Measurements from ENCODE around the gene MRPS25. TPM values are rescaled to one million over a fixed set of nuclear protein-coding genes. Genes with fewer than 3 reads are reported as not detected.

The MRPS25 gene
- total and polyA plus RNA-seq, 9 of the 15 experiments (the other 6 are each of a cell fraction or from before 2014, with no cell fraction given) = 34.3 to 129 (median 78.2) TPM

- no peak for TF ChIP-seq E4F1 (CRISPR knock-in tag; IDR thresholded peaks at IDR 0.05; ENCODE audit: borderline replicate concordance)
- no peak for TF ChIP-seq ZNF316 (IDR thresholded peaks at IDR 0.05)
- TF ChIP-seq ZNF740 (CRISPR knock-in tag; IDR thresholded peaks at IDR 0.05) = 0 out of 2 replicates have a peak, but pooled peaks have one; percentile 23
- no peak for TF ChIP-seq ZNF740 (tag; IDR thresholded peaks at IDR 0.05)
- no peak for TF ChIP-seq GTF2F1 (IDR thresholded peaks at IDR 0.05; ENCODE audit: low read depth, low read length)
- TF ChIP-seq PYGO2 (tag; IDR thresholded peaks at IDR 0.05) = no peak
- no peak for TF ChIP-seq ARID2 (IDR thresholded peaks at IDR 0.05)
- no peak for TF ChIP-seq ATF7 (IDR thresholded peaks at IDR 0.05)
These were observed 13.6 kb downstream of the MRPS25 start (continued) for GRCh38 chr3:15051531-15051930.

Data from K562 (cell line).